ENCODE results near the gene JAKMIP2.

DNA sequence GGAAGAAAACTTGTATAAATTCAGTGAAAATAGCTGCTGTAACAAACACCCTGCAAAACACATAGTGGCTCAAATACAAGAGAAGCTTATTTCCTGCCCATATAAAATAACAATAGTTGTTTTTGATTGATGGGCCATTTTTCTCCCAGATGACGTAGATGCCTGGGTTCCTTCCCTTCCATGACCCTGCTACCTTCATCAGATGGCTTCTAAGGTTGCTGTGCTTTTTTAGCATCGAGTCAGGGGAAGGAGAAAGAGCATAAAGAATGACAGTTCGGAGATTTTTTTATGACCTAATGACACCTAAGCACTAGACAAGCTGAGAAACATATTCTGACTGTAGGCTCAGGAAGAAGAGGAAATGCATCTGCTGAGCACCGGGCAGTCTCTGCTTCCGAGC is 238.0 kb downstream of the JAKMIP2 start:
- TF ChIP-seq, protein P1, sequence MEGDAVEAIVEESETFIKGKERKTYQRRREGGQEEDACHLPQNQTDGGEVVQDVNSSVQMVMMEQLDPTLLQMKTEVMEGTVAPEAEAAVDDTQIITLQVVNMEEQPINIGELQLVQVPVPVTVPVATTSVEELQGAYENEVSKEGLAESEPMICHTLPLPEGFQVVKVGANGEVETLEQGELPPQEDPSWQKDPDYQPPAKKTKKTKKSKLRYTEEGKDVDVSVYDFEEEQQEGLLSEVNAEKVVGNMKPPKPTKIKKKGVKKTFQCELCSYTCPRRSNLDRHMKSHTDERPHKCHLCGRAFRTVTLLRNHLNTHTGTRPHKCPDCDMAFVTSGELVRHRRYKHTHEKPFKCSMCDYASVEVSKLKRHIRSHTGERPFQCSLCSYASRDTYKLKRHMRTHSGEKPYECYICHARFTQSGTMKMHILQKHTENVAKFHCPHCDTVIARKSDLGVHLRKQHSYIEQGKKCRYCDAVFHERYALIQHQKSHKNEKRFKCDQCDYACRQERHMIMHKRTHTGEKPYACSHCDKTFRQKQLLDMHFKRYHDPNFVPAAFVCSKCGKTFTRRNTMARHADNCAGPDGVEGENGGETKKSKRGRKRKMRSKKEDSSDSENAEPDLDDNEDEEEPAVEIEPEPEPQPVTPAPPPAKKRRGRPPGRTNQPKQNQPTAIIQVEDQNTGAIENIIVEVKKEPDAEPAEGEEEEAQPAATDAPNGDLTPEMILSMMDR (IDR thresholded peaks at IDR 0.05 in 4 of 5, conservative IDR thresholded peaks at IDR 0.05 in 1 of 5): no peak
- no peak for TF ChIP-seq POLR2A (IDR thresholded peaks at IDR 0.05)

Measured in gastrocnemius medialis (tissue), 4 donors.